K562 (cell line): ENCODE measurements around the gene BANK1.

Experiments used
- KDM1A ChIP-seq, 2 experiments: fragments of 450-650 bp; IDR thresholded peaks; 2 replicates each; pipeline ENCODE4 v1.6.1; 2016; ENCODE audit warnings: mild to moderate bottlenecking in 2 of 2
- POLR2AphosphoS5 ChIP-seq: IDR thresholded peaks from 2 replicates; pipeline ENCODE4 v1.6.1; 2011; ENCODE audit warnings: mild to moderate bottlenecking, low read depth, low read length, moderate library complexity; ENCODE audit not compliant: control insufficient read depth, insufficient read depth
- SNIP1 ChIP-seq: fragments of 450-650 bp; IDR thresholded peaks from 2 replicates; pipeline ENCODE4 v1.7.1; 2017; ENCODE audit warnings: low read depth, mild to moderate bottlenecking
- TF ChIP-seq, protein P1 (sequence below), 3 experiments: IDR thresholded peaks in 2 of 3; conservative IDR thresholded peaks in 1 of 3; 2 replicates each; pipeline ENCODE4 v1.5.1; 2011 to 2012; ENCODE audit warnings: low read length in 3 of 3, mild to moderate bottlenecking in 3 of 3, control low read depth in 2 of 3, improper control_type of control experiment in 1 of 3, inconsistent platforms in 1 of 3, low read depth in 1 of 3, mixed read lengths in 1 of 3, moderate library complexity in 1 of 3; ENCODE audit not compliant: insufficient read depth in 2 of 3

DNA sequence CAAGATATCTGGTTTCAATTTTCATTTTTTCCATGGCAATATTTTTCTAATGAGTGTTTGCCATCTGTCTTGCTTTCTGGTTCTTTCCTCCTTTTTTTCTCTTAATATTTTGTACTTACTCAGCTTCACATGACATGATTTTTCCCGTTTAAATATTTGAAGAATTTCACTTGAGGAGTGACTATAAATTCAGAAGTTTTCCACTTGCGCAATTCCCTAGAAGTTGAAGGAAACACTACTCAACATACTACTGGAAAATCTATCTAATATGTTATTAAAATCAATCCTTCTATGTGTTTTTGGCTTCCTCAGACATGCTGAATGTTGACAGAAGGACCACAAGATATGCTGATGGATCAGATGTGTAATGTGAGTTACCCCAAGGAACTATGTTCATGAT, 36.8 kb upstream of the BANK1 start:
- no peak for TF ChIP-seq SNIP1
- TF ChIP-seq, protein P1, sequence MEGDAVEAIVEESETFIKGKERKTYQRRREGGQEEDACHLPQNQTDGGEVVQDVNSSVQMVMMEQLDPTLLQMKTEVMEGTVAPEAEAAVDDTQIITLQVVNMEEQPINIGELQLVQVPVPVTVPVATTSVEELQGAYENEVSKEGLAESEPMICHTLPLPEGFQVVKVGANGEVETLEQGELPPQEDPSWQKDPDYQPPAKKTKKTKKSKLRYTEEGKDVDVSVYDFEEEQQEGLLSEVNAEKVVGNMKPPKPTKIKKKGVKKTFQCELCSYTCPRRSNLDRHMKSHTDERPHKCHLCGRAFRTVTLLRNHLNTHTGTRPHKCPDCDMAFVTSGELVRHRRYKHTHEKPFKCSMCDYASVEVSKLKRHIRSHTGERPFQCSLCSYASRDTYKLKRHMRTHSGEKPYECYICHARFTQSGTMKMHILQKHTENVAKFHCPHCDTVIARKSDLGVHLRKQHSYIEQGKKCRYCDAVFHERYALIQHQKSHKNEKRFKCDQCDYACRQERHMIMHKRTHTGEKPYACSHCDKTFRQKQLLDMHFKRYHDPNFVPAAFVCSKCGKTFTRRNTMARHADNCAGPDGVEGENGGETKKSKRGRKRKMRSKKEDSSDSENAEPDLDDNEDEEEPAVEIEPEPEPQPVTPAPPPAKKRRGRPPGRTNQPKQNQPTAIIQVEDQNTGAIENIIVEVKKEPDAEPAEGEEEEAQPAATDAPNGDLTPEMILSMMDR (IDR thresholded peaks at IDR 0.05 in 2 of 3, conservative IDR thresholded peaks at IDR 0.05 in 1 of 3; ENCODE audit: insufficient read depth in 2 of 3, low read depth in 1 of 3, low read length in 3 of 3) = no peak
- TF ChIP-seq KDM1A (IDR thresholded peaks at IDR 0.05) = no peak
- no peak for TF ChIP-seq POLR2AphosphoS5
